GM12878 (cell line): ENCODE measurements around the gene CHKA. TPM values are rescaled to one million over a fixed set of nuclear protein-coding genes. Genes with fewer than 3 reads are reported as not detected.
A peak's percentile ranks its signal among the peaks of the same experiment; 100 is the strongest.

ENCODE experiments used
- ATAC-seq: fragments of 200-7000 bp; cut with Tn5 transposase; 3 replicates; pipeline ENCODE4 v1.9.1; 2020; ENCODE audit warnings: mild to moderate bottlenecking, moderate library complexity
- BruUV-seq: library from RNA; stranded (reverse); fragments of 400-500 nt; replicated peaks from 2 replicates; lab custom pipeline; 2021; lab: Mats Ljungman, UMichigan
- CTCF ChIA-PET: fragments of 300-600 bp; sonication (Branson Sonifier 250); formaldehyde crosslinking; extraction: SDS; loops from one replicate; lab custom pipeline; 2021; ENCODE audit warnings: inconsistent platforms; lab: Yijun Ruan, JAX
- POLR2A ChIA-PET: fragments of 350-600 bp; formaldehyde crosslinking; extraction: SDS; loops from one replicate; lab custom pipeline; 2021; ENCODE audit warnings: inconsistent platforms; lab: Charles Lee
- RAD21 ChIA-PET: fragments of 300-600 bp; sonication (Branson Sonifier 250); formaldehyde crosslinking; loops from one replicate; lab custom pipeline; 2023; ENCODE audit warnings: antibody characterized with exemption; ENCODE audit not compliant: unreplicated experiment; lab: Charles Lee
- SMC1A ChIA-PET: fragments of 300-600 bp; sonication (Branson Sonifier 250); formaldehyde crosslinking; loops from one replicate; lab custom pipeline; 2023; ENCODE audit not compliant: unreplicated experiment, uncharacterized antibody; lab: Charles Lee
- DNase-seq: peaks from one replicate; pipeline ENCODE4 v3.0.0-alpha.2; 2011; ENCODE audit warnings: low read depth, low spot score
- FAIRE-seq: peaks from 3 replicates; lab custom pipeline; 2011; peaks lifted over from hg19 to GRCh38; lab: Jason Lieb, UNC
- H2AFZ ChIP-seq: 2 replicates; pipeline ENCODE4 v1.6.0; 2011; ENCODE audit warnings: low read depth, low read length, control low read depth; ENCODE audit not compliant: control insufficient read depth
- H3K27ac ChIP-seq: 2 replicates; pipeline ENCODE4 v1.5.1; 2011; ENCODE audit warnings: control low read depth; ENCODE audit not compliant: control insufficient read depth, insufficient read depth
- H3K27me3 ChIP-seq, 2 experiments: replicated peaks in 1 of 2; 2 replicates each; pipeline versions ENCODE4 v1.6.0 to v1.6.1; 2011; ENCODE audit warnings: low read length in 1 of 2; ENCODE audit not compliant: control insufficient read depth in 2 of 2, insufficient read depth in 2 of 2
- H3K36me3 ChIP-seq, 2 experiments: 2 replicates each; pipeline ENCODE4 v1.5.1; 2011; ENCODE audit warnings: low read length in 1 of 2; ENCODE audit not compliant: control insufficient read depth in 2 of 2, insufficient read depth in 2 of 2
- H3K4me1 ChIP-seq: 2 replicates; pipeline ENCODE4 v1.6.1; 2011; ENCODE audit warnings: mild to moderate bottlenecking, low read length, moderate library complexity, mixed read lengths; ENCODE audit not compliant: control insufficient read depth, insufficient read depth
- H3K4me2 ChIP-seq: 2 replicates; pipeline ENCODE4 v1.6.0; 2011; ENCODE audit warnings: control low read depth; ENCODE audit not compliant: control insufficient read depth, insufficient read depth
- H3K4me3 ChIP-seq: fragments of 200-600 bp; sonication (generic); 2 replicates; pipeline ENCODE4 v1.5.1; 2016
- H3K79me2 ChIP-seq: 2 replicates; pipeline ENCODE4 v1.6.0; 2011; ENCODE audit warnings: low read length; ENCODE audit not compliant: control insufficient read depth, insufficient read depth
- H3K9ac ChIP-seq: 2 replicates; pipeline ENCODE4 v1.8.0; 2011; ENCODE audit warnings: low read length, control low read depth, mixed read lengths; ENCODE audit not compliant: control insufficient read depth, insufficient read depth
- H3K9me3 ChIP-seq: replicated peaks from 3 replicates; pipeline ENCODE4 v1.5.1; 2011; ENCODE audit warnings: mild to moderate bottlenecking, low read length; ENCODE audit not compliant: control insufficient read depth, insufficient read depth
- H4K20me1 ChIP-seq: 2 replicates; pipeline ENCODE4 v1.6.0; 2011; ENCODE audit not compliant: control insufficient read depth, insufficient read depth
- ATF3 ChIP-seq: IDR thresholded peaks from 2 replicates; pipeline ENCODE4 v1.6.1; 2011; ENCODE audit warnings: low read depth, mild to moderate bottlenecking, low read length, moderate library complexity, borderline replicate concordance; ENCODE audit errors: extremely low read depth
- BMI1 ChIP-seq: fragments of 450-650 bp; IDR thresholded peaks from 2 replicates; pipeline ENCODE4 v1.6.1; 2016; ENCODE audit warnings: mild to moderate bottlenecking, moderate library complexity, borderline replicate concordance
- CBX5 ChIP-seq: sonication (generic); IDR thresholded peaks from 2 replicates; pipeline ENCODE4 v1.6.1; 2016; ENCODE audit warnings: low read depth, moderate library complexity, mild to moderate bottlenecking, inconsistent platforms
- EED ChIP-seq: sonication (generic); IDR thresholded peaks from 2 replicates; pipeline ENCODE4 v1.6.1; 2016; ENCODE audit warnings: antibody characterized with exemption, low read depth
- POLR2A ChIP-seq: IDR thresholded peaks from 2 replicates; pipeline ENCODE4 v1.6.1; 2011; ENCODE audit warnings: low read depth, mild to moderate bottlenecking, low read length
- RAD51 ChIP-seq: fragments of 450-650 bp; IDR thresholded peaks from 2 replicates; pipeline ENCODE4 v1.6.1; 2016; ENCODE audit warnings: moderate library complexity, mild to moderate bottlenecking, inconsistent platforms
- SREBF1 ChIP-seq: IDR thresholded peaks from 2 replicates; pipeline ENCODE4 v1.6.1; 2012; ENCODE audit warnings: mild to moderate bottlenecking, low read length
- ZBTB40 ChIP-seq: fragments of 450-650 bp; IDR thresholded peaks from 2 replicates; pipeline ENCODE4 v1.6.1; 2016; ENCODE audit warnings: mild to moderate bottlenecking, moderate library complexity, borderline replicate concordance
- ZSCAN29 ChIP-seq: fragments of 450-650 bp; IDR thresholded peaks from 2 replicates; pipeline ENCODE4 v1.6.1; 2017; ENCODE audit warnings: mild to moderate bottlenecking, moderate library complexity
- WGBS: methylation state at CpG from one replicate; pipeline ENCODE4 v1.1.6; 2016; ENCODE audit warnings: low lambda C conversion rate; ENCODE audit not compliant: insufficient replicate concordance, insufficient coverage; ENCODE audit errors: missing lambda C conversion rate; 5-methylcytosine and 5-hydroxymethylcytosine counted together
- in situ Hi-C: fragments of 300-500 bp; cut with MboI; formaldehyde crosslinking; loops from 9 replicates; pipeline ENCODE4 v1.14.3; 2018; ENCODE audit warnings: mixed read lengths
- intact Hi-C: fragments of 100-400 bp; cut with micrococcal nuclease; formaldehyde crosslinking; loops from one replicate; pipeline ENCODE4 v1.14.2; 2022; ENCODE audit not compliant: unreplicated experiment
- polyA plus RNA-seq, 11 experiments: library from polyadenylated mRNA; depleted of rRNA in 4 of 11; unstranded in 6 of 11; stranded (reverse) in 5 of 11; fragments of >200 nt; fragmentation: Nextera tagmentation in 4 of 11; fragmentation: Illumina TruSeq in 1 of 11; extraction: Ambion mirVana in 4 of 11; extraction: Trizol in 1 of 11; gene quantifications; 1 replicate in 1 of 11; 2 replicates in 10 of 11; pipeline versions ENCODE4 v1.2.1 to v1.2.3, GENCODE V29; 2011 to 2016; ENCODE audit warnings: inconsistent platforms in 2 of 11, missing spikeins in 2 of 11, low read depth in 1 of 11
- total RNA-seq, 4 experiments: library from RNA; depleted of rRNA in 3 of 4; stranded (reverse); fragments of >200 nt in 3 of 4; fragmentation: Illumina TruSeq in 1 of 4; extraction: Trizol in 1 of 4; gene quantifications; 2 replicates each; pipeline versions ENCODE4 v1.2.1 to v1.2.3, GENCODE V29; 2013 to 2021

CHKA gene
- total and polyA plus RNA-seq, 10 of the 15 experiments (the other 5 are each of a cell fraction or from before 2014, with no cell fraction given), result 5.2 to 29.2 (median 21.2) TPM

- TF ChIP-seq ZBTB40, result no peak
- no peak for TF ChIP-seq ZSCAN29
- TF ChIP-seq CBX5, result no peak
- TF ChIP-seq RAD51, result no peak
- no peak for TF ChIP-seq ATF3
Measured at GRCh38 chr11:68050371-68050841, 70.8 kb downstream of the CHKA start (continued).

GRCh38 chr11:68049509-68050370 lies 71.4 kb downstream of the CHKA start:
- Histone ChIP-seq H3K27me3 (no peaks in the 10 kb centered on the region), H3K4me1 (no peaks in the 10 kb centered on the region), H3K4me2 (no peak overlapping the region), H3K4me3 (no peak overlapping the region), H3K36me3 (peaks cover 19 to 29% of the 10 kb centered on the region in 2 experiments; a peak in 3 of 4 replicates), H3K27ac (no peak overlapping the region)
- intact Hi-C loops (no loop called here), in situ Hi-C loops (no loop called here)
- ChIA-PET RAD21 (no interaction called here), CTCF (no interaction called here)
- DNase-seq (no peak), ATAC-seq (no peak)
- TSS peak; percentile 31 for BruUV-seq
- TF ChIP-seq EED (no peak), BMI1 (no peak), SREBF1 (no peak), POLR2A (peak; percentile 59)
- TF ChIP-seq, all 136 proteins: peak for 1
- WGBS, result 95% methylated on average over 40 of the region's 40 CpGs
- POLR2A ChIA-PET, result no interaction called here
- no peaks in the 10 kb centered on the region for H3K9me3 ChIP-seq
- SMC1A ChIA-PET, result no interaction called here
- no peaks in the 10 kb centered on the region for H3K79me2 ChIP-seq
- no peak for FAIRE-seq
- H3K9ac ChIP-seq, result no peak overlapping the region
- H4K20me1 ChIP-seq, result no peaks in the 10 kb centered on the region
- no peak overlapping the region for H2AFZ ChIP-seq
